Subcutaneous adipose tissue (tissue), 4 donors: ENCODE data around the gene HAS3. TPM values are rescaled to one million over a fixed set of nuclear protein-coding genes. Genes with fewer than 3 reads are reported as not detected.

ENCODE experiments used
- total RNA-seq, 4 donors: library from RNA; depleted of rRNA; stranded (reverse); fragments of >200 nt; gene quantifications; one replicate each; pipeline ENCODE4 v1.1.0, GENCODE V29; 2016
- TF ChIP-seq, protein P1 (sequence below): fragments of 450-650 bp; IDR thresholded peaks from one replicate; pipeline ENCODE4 v1.5.1; 2016; ENCODE audit warnings: low read depth, mild to moderate bottlenecking, control low read depth, antibody characterized with exemption, moderate library complexity

Gene HAS3
- total RNA-seq: 1 to 10 TPM in 2 of 4 donors, under 1 TPM in 2; 0.34 to 1.6 (median 1.0) TPM

- TF ChIP-seq, protein P1, sequence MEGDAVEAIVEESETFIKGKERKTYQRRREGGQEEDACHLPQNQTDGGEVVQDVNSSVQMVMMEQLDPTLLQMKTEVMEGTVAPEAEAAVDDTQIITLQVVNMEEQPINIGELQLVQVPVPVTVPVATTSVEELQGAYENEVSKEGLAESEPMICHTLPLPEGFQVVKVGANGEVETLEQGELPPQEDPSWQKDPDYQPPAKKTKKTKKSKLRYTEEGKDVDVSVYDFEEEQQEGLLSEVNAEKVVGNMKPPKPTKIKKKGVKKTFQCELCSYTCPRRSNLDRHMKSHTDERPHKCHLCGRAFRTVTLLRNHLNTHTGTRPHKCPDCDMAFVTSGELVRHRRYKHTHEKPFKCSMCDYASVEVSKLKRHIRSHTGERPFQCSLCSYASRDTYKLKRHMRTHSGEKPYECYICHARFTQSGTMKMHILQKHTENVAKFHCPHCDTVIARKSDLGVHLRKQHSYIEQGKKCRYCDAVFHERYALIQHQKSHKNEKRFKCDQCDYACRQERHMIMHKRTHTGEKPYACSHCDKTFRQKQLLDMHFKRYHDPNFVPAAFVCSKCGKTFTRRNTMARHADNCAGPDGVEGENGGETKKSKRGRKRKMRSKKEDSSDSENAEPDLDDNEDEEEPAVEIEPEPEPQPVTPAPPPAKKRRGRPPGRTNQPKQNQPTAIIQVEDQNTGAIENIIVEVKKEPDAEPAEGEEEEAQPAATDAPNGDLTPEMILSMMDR: no peak
Observed at GRCh38 chr16:69105501-69106361, at the start of gene HAS3. TSS of gene HAS3 (plus strand) at chr16:69105653. CDS start at chr16:69109396, 3,743 bp downstream.

DNA sequence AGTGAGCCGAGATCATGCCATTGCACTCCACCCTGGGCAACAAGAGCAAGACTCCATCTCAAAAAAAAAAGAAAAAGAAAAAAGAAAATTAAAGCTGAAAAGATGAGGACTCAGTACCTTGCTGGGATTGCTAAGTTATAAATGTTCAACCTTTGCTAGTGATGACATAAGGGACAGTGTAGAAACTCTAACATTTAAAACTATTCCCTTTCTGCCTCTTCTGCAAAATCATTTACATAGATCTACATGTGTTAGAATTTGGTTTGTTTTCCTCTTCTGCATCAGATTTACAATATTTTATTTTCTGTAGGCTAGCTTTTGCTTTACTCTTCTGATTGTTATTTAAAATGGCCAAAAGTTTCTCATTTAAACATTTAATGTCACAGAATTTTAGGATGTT, 49.5 kb upstream of the HAS3 start:
- TF ChIP-seq, protein P1: no peak

DNA sequence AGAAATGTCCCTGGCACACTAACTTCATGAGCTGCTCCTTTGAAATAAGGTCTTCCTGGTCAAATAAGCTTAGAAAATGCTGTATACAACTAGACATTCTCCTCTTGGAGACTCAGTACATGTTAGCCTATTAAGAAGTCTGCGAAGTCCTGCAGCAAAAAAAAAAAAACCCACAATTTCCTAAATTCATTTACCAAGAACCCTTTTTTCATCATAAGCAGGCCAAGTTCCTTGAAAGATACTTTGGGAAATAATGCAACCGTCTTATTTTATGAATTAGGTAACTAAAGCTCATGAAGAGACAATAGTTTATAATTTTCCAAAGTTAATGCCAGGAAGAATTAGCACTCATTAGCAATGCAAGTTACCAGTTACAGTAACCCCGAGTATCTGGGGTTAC, 49.0 kb upstream of the HAS3 start:
- TF ChIP-seq, protein P1: no peak

DNA sequence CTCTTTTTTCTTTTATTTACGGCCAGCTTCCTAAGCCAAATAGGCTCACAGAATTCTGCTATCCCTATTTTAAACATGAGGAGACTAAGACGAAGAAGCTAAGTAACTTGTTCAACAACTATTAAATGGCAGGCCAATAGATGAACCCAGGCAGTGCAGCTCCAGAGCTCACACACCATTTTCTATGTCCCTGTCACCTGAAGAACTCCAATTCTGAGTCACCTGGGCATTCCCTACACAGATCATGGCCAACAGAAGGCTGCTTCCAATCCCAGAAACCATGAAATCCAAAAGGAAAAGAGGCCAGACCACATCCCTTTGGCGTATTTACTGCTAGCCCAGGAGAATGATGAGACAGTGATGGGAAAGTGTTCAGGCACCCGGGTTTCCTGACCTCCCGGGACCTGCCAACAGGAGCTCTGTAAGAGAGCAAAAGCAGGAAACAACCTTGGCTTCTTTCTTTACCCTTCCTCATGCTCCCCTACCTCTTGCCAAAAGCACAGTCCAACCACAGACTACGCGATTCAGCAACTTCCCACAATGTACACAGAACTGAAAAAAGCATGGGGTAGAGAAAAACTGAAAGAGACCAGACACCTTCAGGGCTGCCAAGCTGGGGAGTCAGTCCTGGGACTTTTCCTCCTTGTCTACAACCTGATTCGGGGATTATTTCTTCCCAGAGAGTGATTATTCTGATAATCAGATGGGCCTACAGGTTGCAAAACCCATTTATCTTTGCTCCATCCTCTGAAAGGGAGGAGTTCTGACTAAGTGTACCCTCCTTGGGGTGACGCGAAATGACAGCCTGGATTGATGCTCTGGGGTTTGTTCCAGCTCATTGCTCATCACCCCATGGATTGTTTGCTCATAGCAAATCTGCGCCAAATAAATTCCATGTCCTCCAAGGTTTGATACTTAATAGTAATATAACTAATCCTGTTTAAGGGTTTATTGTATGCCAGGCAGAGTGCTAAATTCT, 47.8 kb upstream of the HAS3 start:
- TF ChIP-seq, protein P1: no peak

DNA sequence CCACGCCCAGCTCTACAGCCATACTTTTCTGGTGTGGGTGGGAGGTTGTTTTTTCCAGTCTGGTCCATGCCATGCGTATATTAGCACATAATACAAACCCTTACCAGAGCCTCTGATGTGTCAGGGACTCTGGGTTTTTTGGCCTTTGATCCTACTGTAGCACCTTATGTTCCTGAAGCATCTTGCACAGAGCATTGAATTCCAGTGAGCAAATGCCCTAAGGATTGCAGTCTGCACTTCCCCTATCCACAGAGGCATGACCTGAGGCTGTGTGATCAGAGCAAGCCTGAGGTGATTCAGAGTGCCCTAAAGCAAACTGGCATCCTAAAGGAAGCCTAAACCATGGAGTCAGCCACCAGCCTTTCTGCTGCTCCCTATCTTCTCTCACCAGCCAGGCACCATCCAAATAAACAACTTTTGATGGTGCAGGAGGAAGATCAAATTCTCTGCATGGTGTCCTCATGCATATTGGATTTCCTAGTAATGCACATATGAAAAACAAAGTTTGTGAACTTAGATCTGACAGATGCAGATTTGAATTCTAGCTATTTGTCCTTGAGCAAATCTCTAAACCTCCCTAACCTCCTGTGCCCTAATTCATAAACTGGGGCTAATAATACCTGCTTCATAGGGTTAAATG, 41.2 kb upstream of the HAS3 start:
- TF ChIP-seq, protein P1: no peak

DNA sequence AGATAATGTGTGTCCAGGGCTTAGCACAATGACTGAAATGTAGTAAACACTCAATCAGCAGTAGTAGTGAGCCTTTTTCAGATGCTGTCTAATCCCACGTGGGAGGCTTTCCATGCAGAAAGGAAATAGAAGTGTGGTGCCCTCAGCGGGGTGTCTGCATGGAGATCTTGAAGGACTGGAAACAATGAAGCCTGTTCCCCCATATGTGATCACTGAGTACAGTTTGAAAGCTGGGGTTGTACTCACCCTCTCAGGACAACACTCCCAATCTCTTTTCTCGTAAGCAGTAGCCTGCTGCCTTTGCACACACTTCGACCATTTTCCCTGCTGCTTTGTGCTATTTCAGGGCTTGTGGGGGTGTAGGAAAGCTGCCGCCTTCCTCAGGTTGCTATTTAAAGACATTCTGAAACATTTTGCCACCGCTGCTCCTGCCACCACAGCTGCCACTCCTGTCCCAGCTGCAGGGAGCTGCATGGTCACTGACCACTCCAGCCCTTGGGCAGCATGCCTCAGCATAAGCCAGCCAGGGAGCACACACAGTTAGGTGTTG, 40.6 kb upstream of the HAS3 start:
- TF ChIP-seq, protein P1: no peak
